Measurements from ENCODE around the gene RMRP.

The RMRP gene

DNA sequence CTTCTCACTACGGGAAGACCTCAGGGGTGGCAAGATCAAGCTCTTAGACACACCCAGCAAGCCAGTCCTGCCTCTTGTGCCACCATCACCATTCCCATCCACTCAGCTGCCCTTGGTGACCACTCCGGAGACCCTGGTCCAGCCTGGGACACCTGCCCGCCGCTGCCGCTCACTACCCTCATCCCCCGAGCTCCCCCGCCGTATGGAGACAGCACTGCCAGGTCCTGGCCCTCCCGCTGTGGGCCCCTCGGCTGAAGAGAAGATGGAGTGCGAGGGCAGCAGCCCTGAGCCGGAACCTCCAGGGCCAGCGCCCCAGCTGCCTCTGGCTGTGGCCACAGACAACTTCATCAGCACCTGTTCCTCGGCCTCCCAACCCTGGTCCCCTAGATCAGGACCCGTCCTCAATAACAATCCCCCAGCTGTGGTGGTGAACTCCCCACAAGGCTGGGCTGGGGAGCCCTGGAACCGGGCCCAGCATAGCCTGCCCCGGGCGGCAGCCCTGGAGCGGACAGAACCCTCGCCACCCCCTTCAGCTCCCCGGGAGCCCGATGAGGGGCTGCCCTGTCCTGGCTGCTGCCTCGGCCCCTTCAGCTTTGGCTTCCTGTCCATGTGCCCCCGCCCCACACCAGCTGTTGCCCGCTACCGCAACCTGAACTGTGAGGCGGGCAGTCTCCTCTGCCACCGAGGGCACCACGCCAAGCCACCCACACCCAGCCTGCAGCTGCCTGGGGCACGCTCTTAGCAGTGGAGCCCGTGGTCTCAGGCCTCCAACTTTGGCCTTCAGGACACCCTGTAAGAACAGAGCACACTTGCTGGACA lies 48.6 kb downstream of the RMRP start:
- Histone ChIP-seq H3K9ac (ENCODE audit: low read length) (no peak overlapping the region), H3K4me3 (ENCODE audit: low read length) (no peak overlapping the region), H3K27ac (ENCODE audit: low read depth, low read length) (no peak overlapping the region), H3K27me3 (ENCODE audit: control insufficient read depth, insufficient read depth, low read length) (no peaks in the 10 kb centered on the region), H3K36me3 (ENCODE audit: control insufficient read depth, insufficient read depth, low read length) (peaks cover 19% of the 10 kb centered on the region), H3K4me1 (ENCODE audit: control insufficient read depth, insufficient read depth, low read length) (peaks cover 10% of the 10 kb centered on the region)

- peaks cover 12% of the 10 kb centered on the region for H3K4me1 ChIP-seq (ENCODE audit: control insufficient read depth, insufficient read depth, low read length)
Measured at GRCh38 chr9:35608221-35608620, 49.6 kb downstream of the RMRP start.

More at GRCh38 chr9:35608221-35608620, 49.6 kb downstream of the RMRP start:
- peaks cover 19% of the 10 kb centered on the region for H3K36me3 ChIP-seq (ENCODE audit: control insufficient read depth, insufficient read depth, low read length)
- no peak overlapping the region for H3K9ac ChIP-seq (ENCODE audit: low read length)
- H3K4me3 ChIP-seq (ENCODE audit: low read length) = no peak overlapping the region
- no peak overlapping the region for H3K27ac ChIP-seq (ENCODE audit: low read depth, low read length)
- H3K27me3 ChIP-seq (ENCODE audit: control insufficient read depth, insufficient read depth, low read length) = no peaks in the 10 kb centered on the region
